HuH-7 (cell line): ENCODE data around the gene ATCAY.
A peak's percentile ranks its signal among the peaks of the same experiment; 100 is the strongest.

Experiments used
- DNase-seq: peaks from one replicate; pipeline ENCODE4 v3.0.0; 2011; ENCODE audit warnings: low spot score

ATCAY gene, protein sequence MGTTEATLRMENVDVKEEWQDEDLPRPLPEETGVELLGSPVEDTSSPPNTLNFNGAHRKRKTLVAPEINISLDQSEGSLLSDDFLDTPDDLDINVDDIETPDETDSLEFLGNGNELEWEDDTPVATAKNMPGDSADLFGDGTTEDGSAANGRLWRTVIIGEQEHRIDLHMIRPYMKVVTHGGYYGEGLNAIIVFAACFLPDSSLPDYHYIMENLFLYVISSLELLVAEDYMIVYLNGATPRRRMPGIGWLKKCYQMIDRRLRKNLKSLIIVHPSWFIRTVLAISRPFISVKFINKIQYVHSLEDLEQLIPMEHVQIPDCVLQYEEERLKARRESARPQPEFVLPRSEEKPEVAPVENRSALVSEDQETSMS

DNA sequence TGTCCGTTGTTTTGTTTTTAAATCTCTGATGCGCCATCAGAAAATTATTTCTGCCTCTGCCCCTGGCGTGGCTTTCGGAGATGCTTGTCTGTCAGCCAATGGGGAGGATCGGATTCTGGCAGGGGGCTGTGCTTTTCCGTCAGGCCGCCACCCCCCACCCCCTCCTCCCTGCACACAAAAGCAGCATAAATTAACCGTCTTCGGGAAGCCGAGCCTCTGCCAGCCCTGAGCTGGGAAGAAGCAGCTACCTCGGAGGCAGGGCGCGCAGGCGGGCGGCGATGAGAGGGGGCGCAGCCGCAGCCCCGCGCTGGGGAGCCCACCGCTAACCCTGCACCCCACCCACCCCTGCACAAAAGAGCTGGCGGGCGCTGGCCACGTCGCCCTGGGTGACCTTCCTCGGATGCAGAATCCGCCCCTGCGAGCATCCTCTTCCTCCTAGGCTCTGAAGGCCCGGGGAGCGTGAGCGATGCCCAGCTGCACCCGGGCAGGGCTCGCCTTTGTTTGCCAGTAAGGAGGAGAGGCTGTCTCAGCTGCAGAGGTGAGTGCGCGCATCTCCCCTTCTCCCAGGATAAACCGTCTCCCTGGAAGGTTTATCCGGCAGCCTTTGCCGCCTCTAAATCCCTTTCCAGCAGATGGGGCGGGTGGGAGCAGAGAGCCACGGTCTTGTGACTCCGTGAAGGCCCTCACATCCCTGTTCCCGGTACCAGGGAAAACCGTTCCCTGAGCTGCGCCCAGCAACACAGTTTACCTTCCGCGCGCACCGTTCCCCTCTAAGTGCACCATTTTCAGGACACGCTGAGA is at the start of gene ATCAY:
Gene ATCAY (plus strand): TSS at position 215 of the 801 bp plus-strand sequence. CDS start 5,083 bp downstream, outside the sequence.
- no peak for DNase-seq

DNA sequence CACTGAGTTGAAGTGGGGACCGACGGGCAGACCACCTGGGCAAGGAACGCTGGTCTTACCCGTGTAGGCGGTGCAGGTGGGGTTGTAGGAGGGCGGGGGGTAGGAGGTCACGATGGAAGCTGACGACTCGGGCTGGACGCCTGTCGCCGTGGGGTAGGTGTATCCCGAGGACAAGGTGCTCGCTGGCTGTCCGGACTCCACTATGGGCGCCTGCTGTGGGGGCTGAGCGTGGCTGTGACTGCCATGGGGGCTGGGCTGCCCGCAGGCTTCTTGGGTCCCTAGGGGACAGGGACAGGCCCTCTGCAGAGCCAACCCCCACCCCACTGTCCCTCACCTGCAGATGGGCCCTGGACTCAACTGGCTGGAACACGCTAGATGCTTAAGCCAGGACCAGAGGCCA is 48.9 kb upstream of the ATCAY start:
- no peak for DNase-seq

DNA sequence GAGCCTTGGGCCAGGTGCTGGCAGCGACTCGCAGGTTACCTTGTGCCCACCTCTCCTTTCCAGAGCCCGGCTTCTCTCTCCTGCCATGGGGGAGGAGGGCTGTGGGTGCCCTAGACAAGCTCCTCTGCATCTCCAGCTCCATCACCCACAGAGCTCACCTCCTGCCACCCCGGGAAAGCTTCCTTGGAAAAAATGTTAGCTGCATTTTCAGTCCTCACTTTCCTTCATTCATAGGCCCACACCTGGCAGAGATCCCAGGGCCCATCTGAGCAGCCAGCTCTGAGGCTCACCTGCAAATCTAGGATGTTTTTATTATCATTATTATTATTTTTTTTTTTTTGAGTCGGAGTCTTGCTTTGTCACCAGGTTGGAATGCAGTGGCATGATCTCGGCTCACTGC is 48.5 kb upstream of the ATCAY start:
- no peak for DNase-seq

DNA sequence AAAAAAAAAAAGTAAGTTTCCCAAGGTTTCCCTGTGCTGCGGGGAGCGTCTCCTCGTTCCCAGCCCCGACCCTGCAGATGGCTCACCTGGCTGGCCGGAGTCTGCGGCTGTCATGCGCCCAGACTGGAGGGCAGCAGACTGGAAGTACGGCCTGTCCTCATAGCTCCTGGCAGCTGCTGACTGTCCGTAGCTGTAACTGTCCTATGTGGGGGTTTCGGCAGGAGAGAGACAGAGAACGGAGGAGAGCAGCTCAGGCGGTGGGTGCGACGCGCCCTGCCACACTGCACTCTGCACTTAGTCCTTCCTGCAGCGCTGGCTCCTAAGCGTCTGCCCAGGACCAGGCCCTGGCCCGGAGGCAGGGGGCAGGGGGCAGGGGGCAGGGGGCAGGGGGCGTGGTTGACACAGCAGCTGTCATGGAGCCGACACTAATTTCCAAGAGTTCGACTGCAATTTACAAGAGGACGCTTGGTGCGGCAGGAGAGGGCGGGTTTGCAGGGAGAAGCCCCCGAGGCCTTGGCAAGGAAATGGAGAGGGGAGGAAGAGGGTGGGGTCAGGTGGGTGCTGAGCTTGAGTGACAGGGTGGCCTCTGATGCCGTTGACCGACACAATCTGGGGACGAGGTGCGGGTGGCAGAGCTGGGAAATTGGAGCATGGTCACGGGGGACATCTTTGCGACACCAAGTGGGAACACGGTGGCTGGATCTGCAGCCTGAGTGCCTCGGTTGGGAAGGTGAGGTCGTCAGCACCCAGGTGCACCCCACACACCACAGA is 46.7 kb upstream of the ATCAY start:
- DNase-seq = no peak

DNA sequence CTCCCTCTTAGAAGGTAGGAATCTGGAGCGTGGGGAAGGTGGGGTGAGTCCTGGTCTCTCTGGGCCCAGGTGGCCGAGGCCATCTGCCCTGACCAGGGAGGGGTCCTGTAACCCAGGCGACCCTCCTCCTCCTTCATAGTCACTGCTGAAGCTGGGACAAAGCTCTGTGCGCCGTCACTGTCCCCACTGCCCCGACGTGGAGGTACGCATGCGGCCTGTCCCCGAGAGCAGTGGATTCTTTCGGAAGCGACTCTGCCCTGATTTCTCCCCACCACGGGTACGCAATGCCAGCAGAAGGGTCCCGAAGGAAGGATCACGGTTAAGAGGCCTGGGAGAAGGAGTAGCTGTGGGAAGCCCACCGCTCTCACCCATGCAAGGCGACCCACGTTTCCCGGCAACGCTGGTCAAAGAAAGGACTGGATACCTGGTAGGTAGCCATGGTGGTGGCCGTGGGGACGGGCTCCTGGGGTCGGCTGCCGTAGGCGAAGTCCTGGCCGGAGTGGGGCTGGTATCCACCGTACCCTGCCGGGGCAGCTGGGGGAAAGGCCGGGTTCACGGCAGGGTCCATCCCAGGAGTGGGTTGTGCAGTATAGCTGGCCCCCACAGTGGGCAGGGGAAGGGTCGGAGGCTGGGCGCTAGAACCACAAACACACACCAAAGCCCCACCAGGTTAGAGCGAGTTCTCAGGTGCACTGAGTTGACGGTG is 46.0 kb upstream of the ATCAY start:
- no peak for DNase-seq

DNA sequence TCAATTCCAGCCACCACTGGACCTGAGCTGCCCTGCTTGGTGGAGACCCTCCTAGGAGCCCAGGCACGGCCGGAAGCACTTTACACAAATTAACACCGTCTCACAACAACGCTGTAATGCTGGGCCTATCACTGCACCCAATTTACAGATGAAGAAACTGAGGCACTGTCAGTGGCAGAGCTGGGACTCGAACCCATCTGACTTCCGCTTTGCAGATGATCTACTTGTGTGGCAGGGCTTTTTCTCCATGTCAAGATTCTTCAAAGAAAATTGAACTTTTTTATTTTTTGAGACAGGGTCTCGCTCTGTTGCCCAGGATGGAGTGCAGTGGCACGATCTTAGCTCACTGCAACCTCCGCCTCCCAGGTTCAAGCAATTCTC is 45.4 kb upstream of the ATCAY start:
- no peak for DNase-seq

DNA sequence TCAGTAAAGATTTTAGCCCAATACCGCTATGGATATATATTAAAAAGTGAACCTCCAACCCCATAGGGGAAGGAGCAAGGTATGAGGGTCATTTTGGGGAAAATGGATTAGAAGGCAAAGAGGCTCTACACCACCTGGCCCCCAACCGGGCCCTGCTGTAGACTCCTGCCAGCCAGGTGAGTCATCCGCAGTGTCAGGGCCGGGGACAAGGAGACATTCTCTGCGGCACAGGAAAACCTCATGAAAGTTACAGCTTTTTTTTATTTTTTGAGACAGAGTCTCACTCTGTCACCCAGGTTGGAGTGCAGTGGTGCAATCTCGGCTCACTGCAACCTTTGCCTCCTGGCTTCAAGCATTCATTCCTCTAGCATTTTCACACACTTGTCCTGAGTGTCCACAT is 43.6 kb upstream of the ATCAY start:
- DNase-seq = no peak

DNA sequence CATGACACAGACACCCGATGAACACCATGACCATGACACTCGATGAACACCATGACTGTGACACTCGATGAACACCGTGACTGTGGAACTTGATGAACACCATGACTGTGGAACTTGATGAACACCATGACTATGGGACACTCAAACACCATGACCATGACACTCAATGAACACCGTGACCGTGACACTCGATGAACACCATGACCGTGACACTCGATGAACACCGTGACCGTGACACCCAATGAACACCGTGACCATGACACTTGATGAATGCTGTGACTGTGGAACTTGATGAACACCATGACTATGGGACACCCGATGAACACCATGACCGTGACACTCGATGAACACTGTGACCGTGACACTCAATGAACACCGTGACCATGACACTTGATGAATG is 43.2 kb upstream of the ATCAY start:
- DNase-seq = no peak

DNA sequence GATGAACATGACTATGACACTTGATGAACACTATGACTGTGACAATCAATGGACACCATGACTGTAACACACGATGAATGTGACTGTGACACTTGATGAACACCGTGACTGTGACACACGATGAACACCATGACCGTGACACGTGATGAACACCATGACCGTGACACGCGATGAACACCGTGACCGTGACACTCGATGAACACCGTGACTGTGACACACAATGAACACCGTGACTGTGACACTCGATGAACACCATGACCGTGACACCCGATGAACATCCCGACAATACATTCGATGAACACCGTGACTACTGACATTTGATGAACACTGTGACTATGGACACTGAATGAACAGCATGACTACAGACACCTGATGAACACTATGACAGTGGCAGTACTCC is 42.6 kb upstream of the ATCAY start:
- no peak for DNase-seq

DNA sequence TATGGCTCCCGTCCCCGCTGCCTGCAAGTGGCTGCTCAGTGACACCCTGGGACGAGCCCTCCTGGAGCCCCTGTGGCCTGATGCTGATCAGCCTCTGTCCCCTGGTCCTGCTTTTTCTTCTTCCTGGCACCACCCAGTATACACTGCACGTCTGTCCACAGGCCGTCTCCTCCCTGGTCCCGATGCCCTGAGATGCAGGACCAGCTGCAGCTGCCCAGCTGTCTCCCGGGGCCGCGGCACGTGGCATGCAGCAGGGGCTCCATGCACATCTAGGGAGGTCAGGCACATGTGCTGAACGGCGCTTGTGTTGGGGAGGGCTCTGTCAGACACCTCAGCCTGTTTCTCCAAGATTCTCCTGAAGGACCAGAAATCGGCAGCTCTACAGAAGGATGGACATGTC is 41.8 kb upstream of the ATCAY start:
- no peak for DNase-seq

DNA sequence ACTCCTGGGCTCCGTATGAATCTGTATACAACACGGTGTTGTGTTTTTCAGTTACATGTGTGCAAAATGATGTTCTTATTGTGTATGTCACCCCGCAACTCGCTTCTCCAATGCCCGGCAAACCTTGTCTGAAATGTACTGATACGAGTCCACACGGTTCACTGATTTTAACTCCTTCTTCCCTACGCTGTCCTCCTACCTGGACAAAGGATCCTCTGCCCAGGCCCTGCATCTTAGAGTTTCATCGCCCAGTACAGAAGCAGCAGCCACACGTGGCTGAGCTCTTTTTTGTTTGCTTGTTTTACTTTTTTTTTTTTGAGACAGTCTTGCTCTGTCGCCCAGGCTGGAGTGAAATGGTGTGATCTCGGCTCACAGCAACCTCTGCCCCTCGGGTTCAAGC is 40.5 kb upstream of the ATCAY start:
- DNase-seq = no peak

DNA sequence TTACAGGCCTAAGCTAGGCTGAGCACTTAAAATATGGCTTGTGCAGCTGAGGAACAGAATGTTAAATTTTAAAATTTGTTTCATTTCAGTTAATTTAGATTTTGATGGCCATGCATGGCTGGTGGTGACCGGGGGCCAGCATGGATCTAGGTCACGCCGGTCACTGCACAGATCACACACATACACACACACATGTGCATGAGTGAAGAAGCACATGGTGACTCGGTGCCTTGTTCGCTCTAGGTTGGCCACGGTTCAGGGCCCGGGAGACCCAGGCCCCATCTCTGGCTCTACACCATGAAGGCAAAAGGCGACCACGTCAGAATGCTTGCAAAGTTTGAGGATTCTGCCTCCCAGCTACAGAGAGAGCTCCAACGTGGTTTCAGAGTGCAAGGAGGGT is 39.7 kb upstream of the ATCAY start:
- no peak for DNase-seq

DNA sequence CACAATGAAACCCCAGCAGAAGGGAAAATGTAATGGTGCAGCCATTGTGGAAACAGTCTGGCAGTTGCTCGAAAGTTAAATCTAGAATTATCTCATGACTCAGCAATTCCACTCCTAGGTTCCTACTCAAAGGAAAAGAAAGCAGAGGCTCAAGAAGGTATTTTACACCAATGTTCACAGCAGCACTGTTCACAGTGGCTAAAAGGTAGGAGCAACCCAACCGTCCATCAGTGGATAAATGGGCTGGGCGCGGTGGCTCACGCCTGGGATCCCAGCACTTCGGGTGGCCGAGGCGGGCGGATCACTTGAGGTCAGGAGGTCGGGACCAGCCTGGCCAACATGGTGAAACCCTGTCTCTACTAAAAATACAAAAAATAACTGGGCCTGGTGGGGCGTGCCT is 37.5 kb upstream of the ATCAY start:
- no peak for DNase-seq

DNA sequence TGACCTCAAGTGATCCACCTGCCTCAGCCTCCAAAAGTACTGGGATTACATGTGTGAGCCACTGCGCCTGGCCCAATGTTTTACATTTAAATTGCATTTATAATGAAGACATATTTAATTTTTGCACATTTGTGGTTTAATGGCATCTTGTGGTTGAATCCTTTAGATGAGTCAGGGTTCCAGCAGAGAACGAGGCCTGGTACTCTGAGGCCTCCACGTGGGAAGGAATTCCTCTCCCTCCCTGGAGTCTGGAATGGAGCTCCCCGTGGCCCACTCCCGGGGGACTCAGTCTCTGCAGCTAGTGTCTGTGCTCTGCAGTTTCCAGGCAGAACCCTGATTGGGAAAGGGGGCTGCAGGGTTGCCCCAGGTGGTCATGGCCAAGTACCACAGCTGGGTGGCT is 35.9 kb upstream of the ATCAY start:
- DNase-seq = no peak

DNA sequence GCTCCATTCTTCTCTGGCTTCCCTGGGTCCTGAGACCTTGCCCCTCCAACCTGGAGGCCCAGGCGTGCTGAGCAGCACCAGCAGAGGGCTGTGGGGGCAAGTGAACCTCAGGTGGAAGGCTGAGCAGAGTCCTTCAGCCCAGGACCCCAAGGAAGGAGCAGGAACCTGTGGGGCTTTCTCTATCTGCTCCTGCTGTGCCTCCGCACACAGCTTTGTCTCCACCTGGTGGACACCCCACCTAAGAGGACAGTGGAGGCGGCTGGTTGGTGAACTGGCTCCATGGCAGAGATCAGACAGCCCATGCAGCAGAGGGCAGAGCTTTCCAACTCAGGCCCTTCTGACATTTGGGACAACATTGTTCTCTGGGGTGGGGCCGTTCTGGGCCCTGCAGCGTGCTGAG is 31.4 kb upstream of the ATCAY start:
- DNase-seq = peak; percentile 85

DNA sequence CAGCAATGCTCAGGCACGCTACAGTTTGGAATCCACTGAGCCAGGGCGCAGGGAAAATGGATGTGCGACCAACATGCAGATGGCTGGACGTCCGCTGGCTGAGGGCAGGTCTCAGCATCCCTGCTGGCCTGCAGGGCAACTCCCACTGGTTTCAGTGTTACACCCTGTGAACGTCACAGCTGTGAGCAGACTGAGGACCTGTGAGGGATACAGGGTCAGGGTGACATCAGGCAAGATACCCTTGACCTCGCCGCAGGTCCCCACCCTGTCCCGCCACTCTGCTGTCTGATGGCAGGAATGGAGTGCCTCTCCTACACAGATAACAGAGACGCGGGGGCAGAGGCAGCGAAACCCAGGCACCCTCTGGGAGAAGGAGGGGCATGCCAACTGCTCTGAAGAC is 30.7 kb upstream of the ATCAY start:
- no peak for DNase-seq

DNA sequence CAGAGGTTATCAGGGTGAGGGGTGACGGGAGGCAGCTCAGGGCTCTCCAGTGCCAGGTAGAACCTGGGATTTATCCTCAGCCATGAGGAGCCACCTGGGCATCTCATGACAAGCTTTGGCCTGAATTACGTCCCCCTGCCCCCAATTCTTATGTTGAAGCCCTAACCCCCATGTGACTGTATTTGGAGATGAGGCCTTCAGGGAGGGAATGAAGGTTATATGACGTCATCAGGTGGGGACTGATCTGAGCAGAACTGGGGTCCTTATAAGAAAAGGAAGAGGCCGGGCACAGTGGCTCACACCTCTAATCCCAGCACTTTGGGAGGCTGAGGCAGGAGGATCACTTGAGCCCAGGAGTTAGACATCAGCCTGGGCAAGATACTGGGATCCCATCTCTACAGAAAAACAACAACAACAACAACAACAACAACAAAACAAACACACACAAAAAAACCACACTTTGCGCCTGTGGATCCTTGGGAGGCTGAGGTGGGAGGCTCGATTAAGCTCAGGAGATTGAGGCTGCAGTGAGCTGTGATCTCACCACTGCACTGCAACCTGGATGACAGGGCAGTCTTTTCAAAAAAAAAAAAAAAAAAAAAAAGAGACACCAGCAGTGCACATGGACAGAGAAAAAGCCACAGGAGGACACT is 30.0 kb upstream of the ATCAY start:
- no peak for DNase-seq

DNA sequence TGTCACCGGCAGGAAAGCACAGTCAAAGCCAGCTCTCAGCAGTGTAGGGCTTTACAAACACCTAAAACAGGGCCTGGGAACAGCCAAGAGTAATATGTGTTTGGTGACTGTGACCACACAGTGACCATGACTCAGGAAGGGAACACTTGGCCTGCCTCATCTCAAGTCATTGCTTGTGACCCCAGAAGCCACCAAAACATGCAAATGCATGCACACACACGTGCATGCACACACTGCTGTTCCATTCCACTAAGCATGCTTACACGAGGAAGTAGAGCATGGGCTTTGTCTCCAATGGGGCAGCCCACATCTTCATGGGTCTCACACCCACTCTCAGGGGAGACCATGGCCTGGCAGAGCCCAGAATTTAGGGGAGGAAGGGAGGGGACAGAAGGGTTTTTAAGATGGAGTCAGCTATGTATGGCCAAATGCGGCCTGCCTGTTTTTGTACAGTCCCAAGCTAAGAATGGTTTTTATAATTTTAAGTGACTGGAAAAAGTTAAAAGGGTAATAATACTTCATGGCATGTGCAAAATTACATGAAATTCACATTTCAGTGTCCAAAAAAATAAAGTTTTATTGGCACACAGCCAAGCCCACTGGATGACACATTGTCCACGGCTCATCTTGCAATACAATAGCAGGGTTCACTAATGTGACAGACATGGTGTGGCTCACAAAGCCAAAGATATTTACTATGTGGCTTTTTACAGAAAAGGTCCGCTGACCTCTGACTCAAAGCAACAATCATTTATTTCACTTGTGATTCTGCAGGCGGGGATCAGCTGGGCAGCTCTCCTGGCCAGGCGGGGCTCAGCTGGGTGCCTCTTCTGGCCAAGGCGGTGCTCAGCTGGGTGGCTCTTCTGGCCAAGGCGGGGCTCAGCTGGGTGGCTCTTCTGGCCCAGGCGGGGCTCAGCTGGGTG is 29.0 kb upstream of the ATCAY start:
- DNase-seq = no peak

DNA sequence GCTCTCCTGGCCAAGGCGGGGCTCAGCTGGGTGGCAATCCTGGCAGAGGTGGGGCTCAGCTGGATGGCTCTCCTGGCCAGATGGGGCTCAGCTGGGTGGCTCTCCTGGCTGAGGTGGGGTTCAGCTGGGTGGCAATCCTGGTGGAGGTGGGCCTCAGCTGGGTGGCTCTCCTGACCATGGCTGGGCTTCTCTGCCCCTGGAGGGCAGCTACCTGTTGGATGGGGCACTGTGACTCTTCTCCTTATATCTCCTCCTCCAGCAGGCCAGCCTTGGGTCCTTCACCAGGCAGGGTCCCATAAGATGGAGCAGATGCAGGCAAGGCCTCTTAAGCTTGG is 28.3 kb upstream of the ATCAY start:
- DNase-seq = no peak

DNA sequence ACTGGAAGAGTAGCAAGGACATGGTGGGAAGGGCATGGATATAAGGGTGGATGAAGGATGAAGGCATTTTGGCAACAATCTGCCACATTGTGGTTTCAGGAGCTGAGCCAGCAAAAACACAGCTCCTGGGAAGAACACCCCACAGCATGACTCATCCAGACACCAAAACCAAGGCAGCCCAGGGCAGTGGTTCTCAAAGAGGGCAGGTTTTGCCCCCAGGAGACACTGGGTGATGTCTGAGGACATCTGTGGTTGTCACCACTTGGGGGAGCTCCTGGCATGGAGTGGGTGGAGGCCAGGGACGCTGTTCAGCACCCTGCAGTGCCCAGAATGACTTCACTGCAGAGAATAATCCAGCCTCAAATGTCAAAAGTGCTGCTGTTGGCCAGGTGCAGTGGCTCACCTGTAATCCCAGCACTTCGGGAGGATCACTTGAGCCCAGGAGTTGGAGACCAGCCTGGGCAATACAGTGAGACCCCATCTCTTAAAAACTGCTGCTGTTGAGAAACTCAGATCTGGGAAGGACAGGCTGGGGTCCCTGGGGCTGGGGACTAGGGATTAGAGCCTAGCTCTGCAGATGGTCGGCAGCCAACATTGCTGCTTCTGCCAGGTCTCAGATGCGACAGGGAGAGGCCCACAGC is 27.8 kb upstream of the ATCAY start:
- peak; percentile 53 for DNase-seq
